Fibroblast of lung (primary cell): Measurements from ENCODE around the gene ZNF680. TPM values are rescaled to one million over a fixed set of nuclear protein-coding genes. Genes with fewer than 3 reads are reported as not detected.

Experiments used
- DNase-seq, 2 donors: peaks; one replicate each; pipeline versions ENCODE4 v3.0.0 to v3.0.0-alpha.2; 2010; ENCODE audit warnings: low read depth in 2 of 2
- H2AFZ ChIP-seq: 2 replicates; pipeline ENCODE4 v1.5.1; 2012; ENCODE audit warnings: low read length, control low read depth, inconsistent platforms
- H3K27ac ChIP-seq: 2 replicates; pipeline ENCODE4 v1.5.1; 2011; ENCODE audit warnings: low read length, control low read depth; ENCODE audit not compliant: insufficient read depth
- H3K27me3 ChIP-seq: 2 replicates; pipeline ENCODE4 v1.5.1; 2011; ENCODE audit warnings: mild to moderate bottlenecking, low read length; ENCODE audit not compliant: control insufficient read depth, insufficient read depth
- H3K36me3 ChIP-seq: 2 replicates; pipeline ENCODE4 v1.5.1; 2011; ENCODE audit warnings: low read length; ENCODE audit not compliant: control insufficient read depth, insufficient read depth
- H3K4me1 ChIP-seq: 2 replicates; pipeline ENCODE4 v1.5.1; 2011; ENCODE audit warnings: low read length; ENCODE audit not compliant: control insufficient read depth, insufficient read depth; ENCODE audit errors: extremely low read depth
- H3K4me2 ChIP-seq: 2 replicates; pipeline ENCODE4 v1.5.1; 2011; ENCODE audit warnings: low read length, control low read depth; ENCODE audit not compliant: insufficient read depth; ENCODE audit errors: extremely low read depth
- H3K4me3 ChIP-seq, 4 experiments: fragments of 200-600 bp in 1 of 4; sonication (generic) in 1 of 4; replicated peaks in 1 of 4; 2 replicates each; pipeline ENCODE4 v1.5.1; 2011 to 2016; ENCODE audit warnings: low read length in 4 of 4, low read depth in 3 of 4, mild to moderate bottlenecking in 3 of 4, control low read depth in 2 of 4, inconsistent platforms in 1 of 4, mixed read lengths in 1 of 4; ENCODE audit not compliant: insufficient read depth in 1 of 4; ENCODE audit errors: control extremely low read depth in 1 of 4
- H3K79me2 ChIP-seq: 2 replicates; pipeline ENCODE4 v1.5.1; 2012; ENCODE audit warnings: mild to moderate bottlenecking, low read length, inconsistent platforms; ENCODE audit not compliant: control insufficient read depth, insufficient read depth
- H3K9ac ChIP-seq: 2 replicates; pipeline ENCODE4 v1.5.1; 2011; ENCODE audit warnings: mild to moderate bottlenecking, low read length, control low read depth; ENCODE audit not compliant: insufficient read depth
- H3K9me3 ChIP-seq: 2 replicates; pipeline ENCODE4 v1.5.1; 2012; ENCODE audit warnings: low read depth, low read length; ENCODE audit not compliant: control insufficient read depth, insufficient read depth
- H4K20me1 ChIP-seq: 2 replicates; pipeline ENCODE4 v1.5.1; 2011; ENCODE audit warnings: low read length; ENCODE audit not compliant: control insufficient read depth, insufficient read depth; ENCODE audit errors: extremely low read depth
- CTCF ChIP-seq, 2 donors: IDR thresholded peaks in 1 of 2; conservative IDR thresholded peaks in 1 of 2; 1 replicate in 1 of 2; 2 replicates in 1 of 2; pipeline ENCODE4 v1.5.1; 2011 to 2012; ENCODE audit warnings: low read length in 2 of 2, control low read depth in 1 of 2, inconsistent platforms in 1 of 2, low read depth in 1 of 2, mild to moderate bottlenecking in 1 of 2
- EZH2 ChIP-seq: IDR thresholded peaks from 2 replicates; pipeline ENCODE4 v1.5.1; 2012; ENCODE audit warnings: low read length, control low read depth, mild to moderate bottlenecking; ENCODE audit errors: missing control alignments
- polyA plus RNA-seq, 2 donors: library from polyadenylated mRNA; depleted of rRNA in 1 of 2; stranded (reverse) in 1 of 2; unstranded in 1 of 2; fragments of >200 nt; gene quantifications; 2 replicates each; pipeline ENCODE4 v1.2.1, GENCODE V29; 2011 to 2012; ENCODE audit warnings: missing spikeins in 1 of 2
- total RNA-seq: library from RNA; depleted of rRNA; stranded (reverse); fragments of >200 nt; gene quantifications from 2 replicates; pipeline ENCODE4 v1.2.1, GENCODE V29; 2014

ZNF680 gene
- total and polyA plus RNA-seq, 2 donors (not counting 1 experiment from before 2014, with no cell fraction given): 2.2 to 10.1 TPM

- Histone ChIP-seq H4K20me1 (no peaks in the 10 kb centered on the region), H2AFZ (no peak overlapping the region), H3K4me2 (no peak overlapping the region), H3K4me3 (no peak overlapping the region), H3K79me2 (no peaks in the 10 kb centered on the region), H3K27ac (no peak overlapping the region), H3K4me1 (no peaks in the 10 kb centered on the region), H3K36me3 (no peaks in the 10 kb centered on the region), H3K9ac (no peak overlapping the region), H3K27me3 (no peaks in the 10 kb centered on the region), H3K9me3 (no peaks in the 10 kb centered on the region)
- no peak for DNase-seq
- TF ChIP-seq EZH2 (no peak), CTCF (conservative IDR thresholded peaks at IDR 0.05 in 1 of 2, IDR thresholded peaks at IDR 0.05 in 1 of 2; ENCODE audit: low read depth in 1 of 2, low read length in 2 of 2) (no peak)
Observed at GRCh38 chr7:64599359-64599758, 36.5 kb upstream of the ZNF680 start.

GRCh38 chr7:64590971-64591370 is 28.1 kb upstream of the ZNF680 start:
- no peak for DNase-seq
- H4K20me1 ChIP-seq: no peaks in the 10 kb centered on the region

More at GRCh38 chr7:64590971-64591370, 28.1 kb upstream of the ZNF680 start:
- Histone ChIP-seq H3K36me3 (no peaks in the 10 kb centered on the region), H3K79me2 (no peaks in the 10 kb centered on the region), H3K4me2 (no peak overlapping the region), H3K4me1 (no peaks in the 10 kb centered on the region), H2AFZ (no peak overlapping the region), H3K27ac (no peak overlapping the region), H3K9me3 (no peaks in the 10 kb centered on the region), H3K4me3 (no peak overlapping the region), H3K27me3 (no peaks in the 10 kb centered on the region), H3K9ac (no peak overlapping the region)
- TF ChIP-seq CTCF (conservative IDR thresholded peaks at IDR 0.05 in 1 of 2, IDR thresholded peaks at IDR 0.05 in 1 of 2; ENCODE audit: low read depth in 1 of 2, low read length in 2 of 2) (no peak), EZH2 (no peak)
